ENCODE measurements around the gene SMIM44. TPM values are rescaled to one million over a fixed set of nuclear protein-coding genes. Genes with fewer than 3 reads are reported as not detected.

SMIM44 gene
- total and polyA plus RNA-seq, 9 of the 15 experiments (the other 6 are each of a cell fraction or from before 2014, with no cell fraction given) = not detected

DNA sequence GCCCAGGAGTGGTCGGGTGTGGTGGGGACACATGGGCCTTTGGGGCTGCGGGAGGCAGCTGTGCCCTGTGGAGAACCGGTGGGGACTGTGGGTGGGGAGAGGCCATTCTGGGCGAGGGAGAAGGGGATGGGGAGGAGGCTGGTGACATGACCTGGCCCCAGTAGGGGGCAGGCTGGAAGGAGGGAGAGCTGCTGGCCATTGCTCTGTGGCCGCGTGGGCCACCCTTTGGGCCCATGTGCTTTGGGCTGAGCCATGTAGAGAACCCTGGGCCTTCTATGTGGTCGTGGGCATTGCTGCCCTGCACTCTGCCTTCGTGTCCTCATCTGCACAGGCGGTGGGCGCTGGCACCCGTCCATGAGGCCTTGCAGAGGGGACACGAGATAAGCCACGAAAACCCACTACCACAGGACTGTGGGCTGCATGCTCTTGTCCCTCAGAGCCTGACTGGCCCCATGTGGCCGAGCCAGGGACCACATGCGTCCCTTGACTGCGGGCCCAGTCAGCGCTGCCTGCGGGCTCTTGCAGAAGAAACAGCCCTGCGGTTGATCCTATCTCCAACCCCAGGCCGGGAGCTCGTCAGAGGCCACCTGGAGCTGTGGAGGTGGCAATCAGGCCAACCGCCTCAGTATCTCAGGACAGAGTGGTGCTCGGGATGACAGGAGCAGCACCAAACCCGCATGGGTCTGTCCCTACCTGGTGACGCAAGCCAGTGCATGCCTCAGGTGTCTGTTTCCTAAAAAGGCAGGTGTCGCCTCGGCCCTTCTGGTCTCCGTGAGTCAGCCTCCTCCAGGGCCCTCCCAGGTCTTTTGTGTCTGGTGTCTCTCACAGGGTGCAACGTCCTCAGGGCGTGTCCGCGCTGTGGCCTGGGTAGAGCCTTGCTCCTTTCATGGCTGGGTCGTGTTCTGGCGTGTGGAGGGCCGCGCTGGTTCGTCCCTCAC lies 37.2 kb upstream of the SMIM44 start (continued):
- TF ChIP-seq, protein P1, sequence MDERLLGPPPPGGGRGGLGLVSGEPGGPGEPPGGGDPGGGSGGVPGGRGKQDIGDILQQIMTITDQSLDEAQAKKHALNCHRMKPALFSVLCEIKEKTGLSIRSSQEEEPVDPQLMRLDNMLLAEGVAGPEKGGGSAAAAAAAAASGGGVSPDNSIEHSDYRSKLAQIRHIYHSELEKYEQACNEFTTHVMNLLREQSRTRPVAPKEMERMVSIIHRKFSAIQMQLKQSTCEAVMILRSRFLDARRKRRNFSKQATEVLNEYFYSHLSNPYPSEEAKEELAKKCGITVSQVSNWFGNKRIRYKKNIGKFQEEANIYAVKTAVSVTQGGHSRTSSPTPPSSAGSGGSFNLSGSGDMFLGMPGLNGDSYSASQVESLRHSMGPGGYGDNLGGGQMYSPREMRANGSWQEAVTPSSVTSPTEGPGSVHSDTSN (CRISPR knock-in tag; IDR thresholded peaks at IDR 0.05; ENCODE audit: low read depth) = no peak
- TF ChIP-seq, protein P1 (tag; conservative IDR thresholded peaks at IDR 0.05; ENCODE audit: low read depth) = no peak
- TF ChIP-seq, protein P2, sequence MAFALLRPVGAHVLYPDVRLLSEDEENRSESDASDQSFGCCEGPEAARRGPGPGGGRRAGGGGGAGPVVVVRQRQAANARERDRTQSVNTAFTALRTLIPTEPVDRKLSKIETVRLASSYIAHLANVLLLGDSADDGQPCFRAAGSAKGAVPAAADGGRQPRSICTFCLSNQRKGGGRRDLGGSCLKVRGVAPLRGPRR (CRISPR knock-in tag; IDR thresholded peaks at IDR 0.05) = no peak
- TF ChIP-seq NFE2 (IDR thresholded peaks at IDR 0.05; ENCODE audit: low read depth) = 0 out of 2 replicates have a peak, but pooled peaks have one; percentile 32
- no peak for TF ChIP-seq BCL6 (CRISPR knock-in tag; IDR thresholded peaks at IDR 0.05)
- no peak for TF ChIP-seq HNRNPLL (IDR thresholded peaks at IDR 0.05; ENCODE audit: low read depth, low read length, poor library complexity, severe bottlenecking)
- TF ChIP-seq FOXA3 (CRISPR knock-in tag; conservative IDR thresholded peaks at IDR 0.05 in 1 of 2, IDR thresholded peaks at IDR 0.05 in 1 of 2) = peak in 1 of 2 experiments; percentile 95; a peak in 2 of 4 replicates
- peak; percentile 92; the same call in 1 of the 2 replicates for TF ChIP-seq RNF2 (IDR thresholded peaks at IDR 0.05)
- peak; percentile 69; the same call in 1 of the 2 replicates for TF ChIP-seq ZFP91 (CRISPR knock-in tag; IDR thresholded peaks at IDR 0.05)
- no peak for TF ChIP-seq C11orf30 (IDR thresholded peaks at IDR 0.05; ENCODE audit: low read depth)
- TF ChIP-seq RBM34 (IDR thresholded peaks at IDR 0.05; ENCODE audit: borderline replicate concordance, insufficient read depth, low read length) = no peak
- TF ChIP-seq ID3 (CRISPR knock-in tag; IDR thresholded peaks at IDR 0.05) = no peak
- peak; percentile 87 for TF ChIP-seq ID3 (tag; IDR thresholded peaks at IDR 0.05)
- no peak for TF ChIP-seq ZNF785 (CRISPR knock-in tag; IDR thresholded peaks at IDR 0.05)
- TF ChIP-seq FOSL1 (tag; conservative IDR thresholded peaks at IDR 0.05) = peak; percentile 80
- TF ChIP-seq ILF3 (IDR thresholded peaks at IDR 0.05; ENCODE audit: borderline replicate concordance) = no peak
- TF ChIP-seq ELF1 (tag; IDR thresholded peaks at IDR 0.05) = no peak
- TF ChIP-seq U2AF2 (optimal IDR thresholded peaks at IDR 0.05; ENCODE audit: low read depth, low read length) = no peak
- TF ChIP-seq, protein P3, sequence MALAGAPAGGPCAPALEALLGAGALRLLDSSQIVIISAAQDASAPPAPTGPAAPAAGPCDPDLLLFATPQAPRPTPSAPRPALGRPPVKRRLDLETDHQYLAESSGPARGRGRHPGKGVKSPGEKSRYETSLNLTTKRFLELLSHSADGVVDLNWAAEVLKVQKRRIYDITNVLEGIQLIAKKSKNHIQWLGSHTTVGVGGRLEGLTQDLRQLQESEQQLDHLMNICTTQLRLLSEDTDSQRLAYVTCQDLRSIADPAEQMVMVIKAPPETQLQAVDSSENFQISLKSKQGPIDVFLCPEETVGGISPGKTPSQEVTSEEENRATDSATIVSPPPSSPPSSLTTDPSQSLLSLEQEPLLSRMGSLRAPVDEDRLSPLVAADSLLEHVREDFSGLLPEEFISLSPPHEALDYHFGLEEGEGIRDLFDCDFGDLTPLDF (CRISPR knock-in tag; IDR thresholded peaks at IDR 0.05) = peak; percentile 95
- no peak for TF ChIP-seq ZNF134 (CRISPR knock-in tag; conservative IDR thresholded peaks at IDR 0.05)
- no peak for TF ChIP-seq ZNF77 (CRISPR knock-in tag; IDR thresholded peaks at IDR 0.05)
- TF ChIP-seq ZNF778 (CRISPR knock-in tag; IDR thresholded peaks at IDR 0.05) = no peak

Data from K562 (cell line).